ENCODE measurements around the gene CAMKK1.

Gene CAMKK1

GRCh38 chr17:3923466-3924190 lies 30.8 kb upstream of the CAMKK1 start:
- no peak for DNase-seq (ENCODE audit: low read depth in 2 of 2)
- TF ChIP-seq CTCF (IDR thresholded peaks at IDR 0.05; ENCODE audit: low read depth, low read length), result no peak
- no peak overlapping the region for H3K4me3 ChIP-seq (replicated peaks in 1 of 2; ENCODE audit: low read depth in 2 of 2, low read length in 2 of 2)

DNA sequence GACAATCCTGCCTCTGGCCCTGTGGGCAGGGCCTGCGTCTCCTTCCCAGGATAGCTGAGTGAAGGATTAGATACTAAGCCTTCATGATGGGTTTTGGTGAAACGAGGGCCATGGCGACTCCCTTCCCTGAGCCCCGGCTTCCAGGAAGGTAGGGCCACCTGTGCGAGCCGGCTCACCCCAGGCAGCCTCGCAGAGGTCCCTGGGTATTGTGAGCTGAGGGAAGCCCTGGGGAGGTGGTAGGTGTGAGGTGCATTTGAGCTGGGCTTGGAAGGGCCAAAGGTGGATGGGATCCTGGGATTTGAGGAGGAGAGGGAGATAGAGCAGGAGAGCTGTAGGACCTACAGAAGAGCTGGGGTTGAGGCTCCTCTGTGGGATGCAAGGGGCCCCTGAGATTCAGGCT lies 29.9 kb upstream of the CAMKK1 start:
- no peak for TF ChIP-seq CTCF (IDR thresholded peaks at IDR 0.05; ENCODE audit: low read depth, low read length)
- DNase-seq (ENCODE audit: low read depth in 2 of 2), result no peak
- H3K4me3 ChIP-seq (replicated peaks in 1 of 2; ENCODE audit: low read depth in 2 of 2, low read length in 2 of 2), result no peak overlapping the region

GRCh38 chr17:3921502-3922319 lies 28.9 kb upstream of the CAMKK1 start:
- TF ChIP-seq CTCF (IDR thresholded peaks at IDR 0.05; ENCODE audit: low read depth, low read length), result no peak
- DNase-seq (ENCODE audit: low read depth in 2 of 2), result no peak
- H3K4me3 ChIP-seq (replicated peaks in 1 of 2; ENCODE audit: low read depth in 2 of 2, low read length in 2 of 2), result no peak overlapping the region

- DNase-seq (ENCODE audit: low read depth in 2 of 2), result no peak
- no peak overlapping the region for H3K4me3 ChIP-seq (replicated peaks in 1 of 2; ENCODE audit: low read depth in 2 of 2, low read length in 2 of 2)
- no peak for TF ChIP-seq CTCF (IDR thresholded peaks at IDR 0.05; ENCODE audit: low read depth, low read length)
These were observed 28.2 kb upstream of the CAMKK1 start for GRCh38 chr17:3921006-3921405.

- no peak for DNase-seq (ENCODE audit: low read depth in 2 of 2)
- no peak for TF ChIP-seq CTCF (IDR thresholded peaks at IDR 0.05; ENCODE audit: low read depth, low read length)
- no peak overlapping the region for H3K4me3 ChIP-seq (replicated peaks in 1 of 2; ENCODE audit: low read depth in 2 of 2, low read length in 2 of 2)
These were observed 26.3 kb upstream of the CAMKK1 start for GRCh38 chr17:3919123-3919624.

GRCh38 chr17:3918372-3919122 lies 25.7 kb upstream of the CAMKK1 start:
- no peak overlapping the region for H3K4me3 ChIP-seq (replicated peaks in 1 of 2; ENCODE audit: low read depth in 2 of 2, low read length in 2 of 2)
- no peak for TF ChIP-seq CTCF (IDR thresholded peaks at IDR 0.05; ENCODE audit: low read depth, low read length)
- no peak for DNase-seq (ENCODE audit: low read depth in 2 of 2)

Data from cardiac fibroblast (primary cell).